Astrocyte of the cerebellum (primary cell): Measurements from ENCODE around the gene SLC24A4.

ENCODE experiments used
- DNase-seq: peaks from one replicate; pipeline ENCODE4 v3.0.0-alpha.2; 2011; ENCODE audit warnings: low read depth
- H3K4me3 ChIP-seq: 2 replicates; pipeline ENCODE4 v1.5.1; 2011; ENCODE audit warnings: mild to moderate bottlenecking, low read depth, low read length, moderate library complexity
- CTCF ChIP-seq: IDR thresholded peaks from 2 replicates; pipeline ENCODE4 v1.5.1; 2012; ENCODE audit warnings: low read length, low read depth, moderate library complexity, mild to moderate bottlenecking; ENCODE audit errors: missing control alignments
- in situ Hi-C: cut with HindIII; loops from 2 replicates; pipeline ENCODE4 v1.10.0; 2017; ENCODE audit warnings: low sequenced_read_pairs

Gene SLC24A4

GRCh38 chr14:92384461-92385133 lies 61.6 kb downstream of the SLC24A4 start:
- H3K4me3 ChIP-seq = no peak overlapping the region
- DNase-seq = no peak
- in situ Hi-C loops = no loop called here
- no peak for TF ChIP-seq CTCF

GRCh38 chr14:92385561-92385960 lies 62.6 kb downstream of the SLC24A4 start:
- H3K4me3 ChIP-seq = no peak overlapping the region
- in situ Hi-C loops = no loop called here
- TF ChIP-seq CTCF = no peak
- DNase-seq = no peak

- no peak for TF ChIP-seq CTCF
- in situ Hi-C loops = no loop called here
- no peak for DNase-seq
- no peak overlapping the region for H3K4me3 ChIP-seq
Measured at GRCh38 chr14:92386165-92386564, 63.2 kb downstream of the SLC24A4 start.

- H3K4me3 ChIP-seq = no peak overlapping the region
- no peak for TF ChIP-seq CTCF
- in situ Hi-C loops = no loop called here
- DNase-seq = no peak
Measured at GRCh38 chr14:92386637-92387036, 63.7 kb downstream of the SLC24A4 start.

- no peak overlapping the region for H3K4me3 ChIP-seq
- in situ Hi-C loops = no loop called here
- DNase-seq = no peak
- no peak for TF ChIP-seq CTCF
Measured at GRCh38 chr14:92387578-92387977, 64.6 kb downstream of the SLC24A4 start.

GRCh38 chr14:92389598-92390158 lies 66.7 kb downstream of the SLC24A4 start:
- H3K4me3 ChIP-seq = no peak overlapping the region
- no peak for DNase-seq
- in situ Hi-C loops = no loop called here
- no peak for TF ChIP-seq CTCF
